OCI-LY3 (cell line): Measurements from ENCODE around the gene KXD1.

Experiments used
- H2AFZ ChIP-seq: fragments of 200-600, 300-600 bp; shearing (Covaris generic); 2 replicates; pipeline ENCODE4 v1.6.0; 2014; ENCODE audit warnings: antibody characterized with exemption, low read depth, low read length
- H3K27ac ChIP-seq: fragments of 200-600, 300-600 bp; sonication (generic); 2 replicates; pipeline ENCODE4 v1.5.1; 2014; ENCODE audit warnings: mild to moderate bottlenecking, low read length, moderate library complexity, mixed read lengths
- H3K27me3 ChIP-seq: fragments of 200-600, 300-600 bp; sonication (generic); 2 replicates; pipeline ENCODE4 v1.6.1; 2014; ENCODE audit warnings: low read depth, low read length, mixed read lengths
- H3K36me3 ChIP-seq: fragments of 200-600, 300-600 bp; sonication (generic); replicated peaks from 2 replicates; pipeline ENCODE3; 2014; ENCODE audit warnings: low read depth, low read length, mixed read lengths
- H3K4me1 ChIP-seq: fragments of 300-600, 200-600 bp; sonication (generic); 2 replicates; pipeline ENCODE4 v1.6.1; 2014; ENCODE audit warnings: low read length, mixed read lengths
- H3K4me2 ChIP-seq: fragments of 200-600, 300-600 bp; sonication (generic); 2 replicates; pipeline ENCODE4 v1.6.1; 2014; ENCODE audit warnings: low read length, mixed read lengths
- H3K4me3 ChIP-seq: fragments of 300-600, 200-600 bp; sonication (generic); 2 replicates; pipeline ENCODE4 v1.5.1; 2014; ENCODE audit warnings: antibody characterized with exemption, mild to moderate bottlenecking, low read length, moderate library complexity
- H3K79me2 ChIP-seq: fragments of 300-600, 200-600 bp; shearing (Covaris generic); 2 replicates; pipeline ENCODE4 v1.6.1; 2014; ENCODE audit warnings: mild to moderate bottlenecking, low read length, mixed read lengths
- H3K9ac ChIP-seq: fragments of 300-600, 200-600 bp; shearing (Covaris generic); 2 replicates; pipeline ENCODE4 v1.6.0; 2014; ENCODE audit warnings: mild to moderate bottlenecking, low read length, moderate library complexity
- H3K9me3 ChIP-seq: fragments of 200-600, 300-600 bp; shearing (Covaris generic); 2 replicates; pipeline ENCODE4 v1.6.1; 2014; ENCODE audit warnings: low read length, mixed read lengths; ENCODE audit not compliant: insufficient read depth
- H4K20me1 ChIP-seq: fragments of 200-600, 300-600 bp; sonication (generic); 2 replicates; pipeline ENCODE4 v1.6.1; 2016; ENCODE audit warnings: low read length, mixed read lengths; ENCODE audit not compliant: insufficient read depth
- CTCF ChIP-seq: fragments of 200-600, 300-600 bp; sonication (generic); IDR thresholded peaks from 2 replicates; pipeline ENCODE4 v1.5.1; 2014; ENCODE audit warnings: antibody characterized with exemption, low read length, low read depth
- EZH2phosphoT487 ChIP-seq: fragments of 200-600 bp; shearing (Covaris generic); IDR thresholded peaks from 2 replicates; pipeline ENCODE4 v1.6.1; 2018; ENCODE audit warnings: antibody characterized with exemption, mixed run types, low read depth

The KXD1 gene

GRCh38 chr19:18612772-18613588 lies 55.3 kb downstream of the KXD1 start, which contains the start of gene TMEM59L:
TMEM59L (plus strand) TSS chr19:18612870; CDS start chr19:18612959, 89 bp downstream.
- TF ChIP-seq EZH2phosphoT487 (no peak), CTCF (no peak)
- Histone ChIP-seq H3K4me3 (peak within 1 kb of the TSS; percentile 73), H3K36me3 (no peaks in the 10 kb centered on the region), H3K27me3 (peaks cover 42% of the 10 kb centered on the region), H3K27ac (no peak within 1 kb of the TSS), H3K4me2 (peak within 1 kb of the TSS; percentile 47), H3K4me1 (no peaks in the 10 kb centered on the region), H3K9ac (no peak within 1 kb of the TSS), H3K9me3 (no peaks in the 10 kb centered on the region), H3K79me2 (no peaks in the 10 kb centered on the region), H4K20me1 (no peaks in the 10 kb centered on the region), H2AFZ (no peak within 1 kb of the TSS; the same call in 1 of the 2 replicates)

GRCh38 chr19:18613589-18614234 lies 56.0 kb downstream of the KXD1 start:
- Histone ChIP-seq H3K27me3 (peaks cover 36% of the 10 kb centered on the region), H3K4me2 (no peak overlapping the region), H3K9ac (no peak overlapping the region), H3K79me2 (no peaks in the 10 kb centered on the region), H3K36me3 (no peaks in the 10 kb centered on the region), H3K27ac (no peak overlapping the region), H3K9me3 (no peaks in the 10 kb centered on the region), H3K4me3 (no peak overlapping the region), H2AFZ (no peak overlapping the region), H4K20me1 (no peaks in the 10 kb centered on the region), H3K4me1 (no peaks in the 10 kb centered on the region)
- TF ChIP-seq EZH2phosphoT487 (no peak), CTCF (no peak)

GRCh38 chr19:18616023-18616422 lies 58.4 kb downstream of the KXD1 start:
- no peaks in the 10 kb centered on the region for H3K36me3 ChIP-seq
- H3K9ac ChIP-seq = no peak overlapping the region
- no peaks in the 10 kb centered on the region for H3K9me3 ChIP-seq
- H3K27ac ChIP-seq = no peak overlapping the region
- peaks cover 18% of the 10 kb centered on the region; the same call in 1 of the 2 replicates for H3K27me3 ChIP-seq
- no peak overlapping the region for H3K4me3 ChIP-seq
- no peaks in the 10 kb centered on the region for H3K79me2 ChIP-seq
- no peak overlapping the region for H3K4me2 ChIP-seq
- no peaks in the 10 kb centered on the region for H4K20me1 ChIP-seq
- TF ChIP-seq EZH2phosphoT487 = no peak
- H2AFZ ChIP-seq = no peak overlapping the region
- H3K4me1 ChIP-seq = no peaks in the 10 kb centered on the region

GRCh38 chr19:18617562-18617961 lies 59.9 kb downstream of the KXD1 start:
- TF ChIP-seq CTCF = no peak
- no peak for TF ChIP-seq EZH2phosphoT487
- no peaks in the 10 kb centered on the region for H3K36me3 ChIP-seq
- H3K4me1 ChIP-seq = no peaks in the 10 kb centered on the region
- H4K20me1 ChIP-seq = no peaks in the 10 kb centered on the region
- no peak overlapping the region for H3K9ac ChIP-seq
- no peaks in the 10 kb centered on the region for H3K79me2 ChIP-seq
- no peaks in the 10 kb centered on the region for H3K9me3 ChIP-seq
- H3K27me3 ChIP-seq = peaks cover 21% of the 10 kb centered on the region
- no peak overlapping the region for H2AFZ ChIP-seq
- no peak overlapping the region for H3K4me3 ChIP-seq
- no peak overlapping the region for H3K4me2 ChIP-seq
- no peak overlapping the region for H3K27ac ChIP-seq
